ENCODE measurements around the gene KCNH3. TPM values are rescaled to one million over a fixed set of nuclear protein-coding genes. Genes with fewer than 3 reads are reported as not detected.
"Not testable (repeated sequence)": the region's sequence is repeated elsewhere in the genome, so short reads cannot be mapped to it uniquely, and the experiment has no call there.

KCNH3 gene, protein sequence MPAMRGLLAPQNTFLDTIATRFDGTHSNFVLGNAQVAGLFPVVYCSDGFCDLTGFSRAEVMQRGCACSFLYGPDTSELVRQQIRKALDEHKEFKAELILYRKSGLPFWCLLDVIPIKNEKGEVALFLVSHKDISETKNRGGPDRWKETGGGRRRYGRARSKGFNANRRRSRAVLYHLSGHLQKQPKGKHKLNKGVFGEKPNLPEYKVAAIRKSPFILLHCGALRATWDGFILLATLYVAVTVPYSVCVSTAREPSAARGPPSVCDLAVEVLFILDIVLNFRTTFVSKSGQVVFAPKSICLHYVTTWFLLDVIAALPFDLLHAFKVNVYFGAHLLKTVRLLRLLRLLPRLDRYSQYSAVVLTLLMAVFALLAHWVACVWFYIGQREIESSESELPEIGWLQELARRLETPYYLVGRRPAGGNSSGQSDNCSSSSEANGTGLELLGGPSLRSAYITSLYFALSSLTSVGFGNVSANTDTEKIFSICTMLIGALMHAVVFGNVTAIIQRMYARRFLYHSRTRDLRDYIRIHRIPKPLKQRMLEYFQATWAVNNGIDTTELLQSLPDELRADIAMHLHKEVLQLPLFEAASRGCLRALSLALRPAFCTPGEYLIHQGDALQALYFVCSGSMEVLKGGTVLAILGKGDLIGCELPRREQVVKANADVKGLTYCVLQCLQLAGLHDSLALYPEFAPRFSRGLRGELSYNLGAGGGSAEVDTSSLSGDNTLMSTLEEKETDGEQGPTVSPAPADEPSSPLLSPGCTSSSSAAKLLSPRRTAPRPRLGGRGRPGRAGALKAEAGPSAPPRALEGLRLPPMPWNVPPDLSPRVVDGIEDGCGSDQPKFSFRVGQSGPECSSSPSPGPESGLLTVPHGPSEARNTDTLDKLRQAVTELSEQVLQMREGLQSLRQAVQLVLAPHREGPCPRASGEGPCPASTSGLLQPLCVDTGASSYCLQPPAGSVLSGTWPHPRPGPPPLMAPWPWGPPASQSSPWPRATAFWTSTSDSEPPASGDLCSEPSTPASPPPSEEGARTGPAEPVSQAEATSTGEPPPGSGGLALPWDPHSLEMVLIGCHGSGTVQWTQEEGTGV
- total RNA-seq, result 0.16 TPM
- long read RNA-seq, result 0 reads

DNA sequence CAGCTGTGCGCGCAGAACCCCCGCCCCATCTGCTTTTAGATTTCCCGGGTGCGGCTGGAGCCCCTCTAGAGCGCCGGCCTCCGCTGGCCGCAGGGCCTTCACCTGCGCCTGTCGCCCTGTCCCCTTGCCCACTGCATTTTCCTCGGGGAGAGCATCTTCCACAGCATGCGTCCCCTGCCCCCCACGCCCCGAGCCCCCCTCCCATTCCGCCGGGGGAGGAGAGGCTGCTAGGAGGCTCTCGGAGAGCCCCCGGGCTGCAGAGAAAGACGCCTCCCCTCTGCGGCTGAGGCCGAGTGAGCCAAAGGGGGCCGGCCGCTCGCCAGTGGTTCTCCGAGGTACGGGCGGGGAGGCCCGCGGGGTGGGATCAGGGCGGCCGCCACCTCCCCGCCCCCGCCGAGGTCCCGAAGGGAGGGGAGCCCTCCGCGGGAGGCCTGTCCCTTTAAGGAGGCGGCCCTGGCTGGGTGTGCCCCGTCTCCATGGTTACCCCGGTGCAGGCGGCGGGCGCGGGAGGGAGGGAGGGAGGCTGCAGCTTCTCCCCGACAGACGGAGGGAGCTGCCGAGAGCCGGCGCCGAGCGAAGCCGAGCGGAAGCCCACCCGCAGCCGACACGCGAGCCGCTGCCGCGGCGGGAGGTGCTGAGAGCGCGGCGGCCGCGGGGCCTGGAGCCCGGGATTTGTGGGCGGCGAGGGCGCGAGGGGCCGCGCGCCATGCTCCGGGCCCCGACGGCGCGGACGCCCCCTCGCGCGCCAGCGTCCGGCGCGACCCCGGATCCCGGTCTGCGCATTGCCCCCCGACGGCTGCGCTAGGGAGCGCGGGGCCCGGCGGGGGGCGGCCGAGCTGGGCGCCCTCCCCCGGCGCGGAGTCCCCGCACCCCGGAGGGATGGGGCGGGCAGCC lies at the start of gene KCNH3:
TSS of gene KCNH3 (plus strand) at position 521 of the 894 bp plus-strand sequence. CDS start 387 bp downstream, outside the sequence.
- ATAC-seq (ENCODE audit: poor library complexity) (peak; percentile 81), DNase-seq (peak; percentile 90)
- intact Hi-C loops (cut with DNase I), result no loop called here

- ATAC-seq (ENCODE audit: poor library complexity) (no peak), DNase-seq (no peak)
- intact Hi-C loops (cut with DNase I), result no loop called here
These were observed 49.7 kb upstream of the KCNH3 start for GRCh38 chr12:49489154-49489553.

DNA sequence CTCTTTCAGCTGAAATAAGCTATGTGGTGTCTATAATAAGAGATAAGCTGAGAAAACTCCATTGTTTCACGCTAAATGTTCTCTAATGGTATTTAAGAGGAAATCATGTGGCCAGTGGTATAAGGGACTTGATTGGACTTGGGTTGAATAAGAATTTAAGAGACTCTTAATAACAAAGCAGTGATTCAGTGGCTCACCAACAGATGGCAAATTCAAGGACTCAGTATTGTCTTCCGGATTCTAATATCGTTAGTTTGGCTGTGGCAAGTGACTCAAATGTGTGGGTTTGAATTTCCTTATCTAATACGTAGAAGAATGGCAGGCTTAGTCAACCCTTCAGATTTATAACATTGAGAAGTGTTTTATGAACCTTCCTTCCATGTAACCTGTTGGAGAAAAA lies 49.1 kb upstream of the KCNH3 start:
- no peak for DNase-seq
- intact Hi-C loops (cut with DNase I), result no loop called here
- no peak for ATAC-seq (ENCODE audit: poor library complexity)

GRCh38 chr12:49491823-49492222 lies 47.0 kb upstream of the KCNH3 start:
- intact Hi-C loops (cut with DNase I), result no loop called here
- no peak for DNase-seq
- ATAC-seq (ENCODE audit: poor library complexity), result no peak

GRCh38 chr12:49493900-49494299 lies 44.9 kb upstream of the KCNH3 start:
- DNase-seq (no peak), ATAC-seq (ENCODE audit: poor library complexity) (no peak)
- intact Hi-C loops (cut with DNase I), result no loop called here

- DNase-seq, result no peak
- intact Hi-C loops (cut with DNase I), result no loop called here
- ATAC-seq (ENCODE audit: poor library complexity), result no peak
These were observed 42.1 kb upstream of the KCNH3 start for GRCh38 chr12:49496417-49497360.

DNA sequence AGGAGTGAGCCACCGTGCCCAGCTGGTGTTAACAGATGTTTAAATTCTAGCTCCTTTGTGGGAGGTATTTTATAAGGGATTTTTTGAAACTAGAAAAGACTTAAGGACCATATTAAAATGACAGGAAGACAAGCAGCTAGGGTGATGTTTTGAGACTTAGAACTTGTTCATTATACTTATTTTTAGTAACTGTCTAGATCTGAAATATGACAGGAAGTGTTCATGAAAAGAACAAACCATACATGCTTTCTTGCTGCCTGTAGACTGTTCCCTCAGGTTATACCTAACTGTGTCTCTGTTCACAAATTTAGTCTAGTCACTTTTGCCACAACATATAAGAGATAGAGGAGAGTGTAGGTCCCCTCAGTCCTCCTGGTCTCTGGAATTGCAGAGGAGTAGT lies 36.9 kb upstream of the KCNH3 start:
- intact Hi-C loops (cut with DNase I), result no loop called here
- no peak for DNase-seq
- no peak for ATAC-seq (ENCODE audit: poor library complexity)

- DNase-seq, result no peak
- intact Hi-C loops (cut with DNase I), result no loop called here
- no peak for ATAC-seq (ENCODE audit: poor library complexity)
These were observed 36.2 kb upstream of the KCNH3 start for GRCh38 chr12:49502590-49502989.

DNA sequence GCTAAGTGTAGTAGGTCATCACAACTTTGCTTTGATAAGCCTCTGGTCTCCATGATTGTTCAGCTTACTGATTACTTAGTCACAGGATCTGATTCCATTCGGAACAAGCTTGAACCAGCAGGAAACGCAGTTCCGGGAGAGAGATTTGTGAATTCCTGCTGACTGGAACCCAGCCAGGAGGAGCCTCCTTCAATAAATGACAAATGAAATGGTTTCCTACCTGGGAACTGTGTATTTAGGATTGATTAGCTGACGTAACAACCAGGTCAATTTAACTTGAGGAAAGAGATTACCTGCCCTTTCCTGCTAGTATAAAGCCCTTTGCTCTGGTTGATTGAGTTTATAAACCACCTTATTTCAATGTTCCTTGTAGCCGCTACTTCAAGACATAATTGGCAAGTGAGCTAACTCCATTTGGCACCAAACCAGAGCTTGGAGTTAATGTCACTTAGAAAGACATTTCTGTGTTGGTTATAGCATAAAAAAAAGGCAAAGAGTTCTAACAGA lies 35.1 kb upstream of the KCNH3 start:
- no peak for ATAC-seq (ENCODE audit: poor library complexity)
- DNase-seq, result no peak
- intact Hi-C loops (cut with DNase I), result no loop called here

DNA sequence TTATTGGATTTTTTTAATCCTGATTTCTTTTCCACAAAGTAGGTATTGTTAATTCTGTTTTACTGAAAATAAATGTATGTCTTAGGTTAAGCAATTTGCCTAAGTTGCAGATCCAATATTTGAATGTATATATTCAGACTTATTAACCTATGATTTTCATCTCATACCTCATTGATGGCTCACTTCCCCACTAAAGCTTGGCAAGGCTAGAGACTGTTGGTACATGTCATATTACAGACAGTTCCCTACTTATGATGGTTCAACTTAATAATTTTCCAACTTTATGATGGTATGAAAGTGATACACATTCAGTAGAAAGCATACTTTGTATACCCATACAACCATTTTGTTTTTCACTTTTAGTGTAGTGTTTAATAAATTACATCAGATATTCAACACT lies 33.2 kb upstream of the KCNH3 start:
- intact Hi-C loops (cut with DNase I), result no loop called here
- ATAC-seq (ENCODE audit: poor library complexity), result no peak
- DNase-seq, result no peak

- ATAC-seq (ENCODE audit: poor library complexity) (no peak), DNase-seq (no peak)
- intact Hi-C loops (cut with DNase I), result no loop called here
These were observed 31.7 kb upstream of the KCNH3 start for GRCh38 chr12:49507139-49507538.

GRCh38 chr12:49509681-49510080 lies 29.1 kb upstream of the KCNH3 start:
- ATAC-seq (ENCODE audit: poor library complexity); intact Hi-C loops (cut with DNase I); DNase-seq: not testable (repeated sequence)

GRCh38 chr12:49511410-49511809 lies 27.4 kb upstream of the KCNH3 start:
- DNase-seq (no peak), ATAC-seq (ENCODE audit: poor library complexity) (no peak)
- intact Hi-C loops (cut with DNase I), result no loop called here

DNA sequence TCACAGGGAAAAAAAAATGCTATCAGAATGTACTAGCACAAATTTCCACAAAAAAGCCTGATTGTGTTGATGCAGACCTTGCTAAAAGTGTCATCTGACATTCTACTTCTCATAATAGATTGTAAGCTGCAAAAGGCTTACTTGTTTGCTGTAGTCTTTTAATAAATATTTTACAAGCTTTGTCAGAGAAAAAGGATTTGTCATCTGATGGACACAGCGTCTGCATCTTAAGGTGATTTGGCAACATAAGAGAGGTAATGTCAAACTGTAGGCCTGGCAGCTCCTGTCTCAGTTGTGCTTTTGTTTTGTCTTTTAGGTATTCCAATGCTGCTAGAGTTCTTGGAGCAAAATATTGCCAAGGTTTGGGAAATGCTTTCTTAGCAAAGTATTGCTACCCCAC lies 26.3 kb upstream of the KCNH3 start:
- DNase-seq (no peak), ATAC-seq (ENCODE audit: poor library complexity) (no peak)
- intact Hi-C loops (cut with DNase I), result loop anchor here (2.0 kb wide), 1 partner anchor 154 kb away; no protein-coding TSS in a partner anchor

GRCh38 chr12:49515266-49515665 lies 23.6 kb upstream of the KCNH3 start:
- intact Hi-C loops (cut with DNase I), result no loop called here
- ATAC-seq (ENCODE audit: poor library complexity) (no peak), DNase-seq (no peak)

DNA sequence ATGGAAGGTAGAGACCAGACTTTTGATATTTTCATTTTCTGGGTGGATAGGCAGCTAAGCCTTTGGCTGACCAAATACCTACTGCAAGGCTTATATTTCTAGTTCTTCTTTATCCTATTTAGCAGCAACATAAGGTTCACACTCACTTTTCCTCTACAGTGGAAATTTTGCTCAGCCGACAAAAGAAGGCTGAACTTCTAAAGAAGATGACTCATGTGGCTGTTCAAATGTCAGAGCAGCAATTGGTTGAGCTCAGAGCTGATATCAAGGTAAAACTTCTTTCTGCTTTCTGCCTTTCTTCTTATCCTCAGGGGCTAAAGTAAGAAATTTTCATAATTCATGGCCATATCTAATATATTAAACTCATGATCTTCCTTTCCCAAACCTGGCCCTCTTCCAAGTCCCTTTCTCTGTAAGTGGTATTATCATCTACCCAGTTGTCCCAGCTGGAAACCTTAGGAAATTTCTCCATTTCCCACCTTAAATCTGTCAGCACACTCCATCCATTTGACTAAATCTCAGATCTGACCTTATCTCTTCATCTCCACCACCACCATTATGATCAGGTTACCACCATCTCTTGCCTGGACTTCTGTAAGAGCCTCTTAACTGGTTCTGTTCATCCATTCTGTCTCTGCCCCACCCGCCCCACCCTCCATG lies 19.8 kb upstream of the KCNH3 start:
- ATAC-seq (ENCODE audit: poor library complexity) (no peak), DNase-seq (no peak)
- intact Hi-C loops (cut with DNase I), result no loop called here

DNA sequence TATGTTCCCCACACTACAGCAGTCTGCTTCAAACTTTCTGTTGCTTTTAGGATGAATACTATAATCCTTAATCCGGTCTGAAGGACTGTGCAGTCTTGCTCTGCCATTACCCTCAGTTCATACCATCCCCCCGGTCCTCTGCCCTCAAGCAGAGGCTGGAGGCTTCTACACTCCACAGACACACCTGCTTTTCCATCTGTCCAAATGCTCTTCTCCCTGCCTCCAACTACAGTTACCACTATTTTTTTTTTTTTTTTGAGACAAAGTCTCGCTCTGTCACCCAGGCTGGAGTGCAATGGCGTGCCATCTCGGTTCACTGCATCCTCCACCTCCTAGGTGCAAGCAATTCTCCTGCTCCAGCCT lies 19.3 kb upstream of the KCNH3 start:
- ATAC-seq (ENCODE audit: poor library complexity) (no peak), DNase-seq (no peak)
- intact Hi-C loops (cut with DNase I), result no loop called here

Measured in Right ventricle myocardium superior (tissue), 1 donor.